Neural cell (in vitro differentiated cells): ENCODE data around the gene POLA2. TPM values are rescaled to one million over a fixed set of nuclear protein-coding genes. Genes with fewer than 3 reads are reported as not detected.

Experiments
- H2AFZ ChIP-seq: fragments of 200-600, 300-800 bp; sonication (generic), shearing (Covaris generic); 2 replicates; pipeline ENCODE4 v1.6.0; 2014; ENCODE audit warnings: low read depth, mild to moderate bottlenecking, antibody characterized with exemption, low read length, moderate library complexity
- H3F3A ChIP-seq: fragments of 200-600 bp; shearing (Covaris generic); 2 replicates; pipeline ENCODE4 v1.6.1; 2016; ENCODE audit warnings: mild to moderate bottlenecking, moderate library complexity, mixed read lengths, antibody characterized with exemption, low read length; ENCODE audit not compliant: insufficient read depth, poor library complexity, severe bottlenecking
- H3K27ac ChIP-seq: fragments of 200-600, 300-800 bp; sonication (generic), shearing (Covaris generic); 2 replicates; pipeline ENCODE4 v1.5.1; 2014; ENCODE audit warnings: mild to moderate bottlenecking, low read length, moderate library complexity
- H3K27me3 ChIP-seq: fragments of 300-800, 200-600 bp; sonication (generic), shearing (Covaris generic); 2 replicates; pipeline ENCODE4 v1.6.0; 2014; ENCODE audit warnings: mild to moderate bottlenecking, low read depth, low read length, moderate library complexity; ENCODE audit not compliant: insufficient read depth
- H3K36me3 ChIP-seq: fragments of 300-800, 200-600 bp; sonication (generic), shearing (Covaris generic); 2 replicates; pipeline ENCODE4 v1.5.1; 2014; ENCODE audit warnings: mild to moderate bottlenecking, antibody characterized with exemption, low read length, moderate library complexity; ENCODE audit not compliant: insufficient read depth
- H3K4me2 ChIP-seq: fragments of 300-800, 200-600 bp; sonication (generic), shearing (Covaris generic); 2 replicates; pipeline ENCODE4 v1.6.0; 2014; ENCODE audit warnings: mild to moderate bottlenecking, low read length
- H3K4me3 ChIP-seq: fragments of 300-800, 200-600 bp; sonication (generic), shearing (Covaris generic); 2 replicates; pipeline ENCODE4 v1.5.1; 2014; ENCODE audit warnings: mild to moderate bottlenecking, low read length, moderate library complexity
- H3K79me2 ChIP-seq: fragments of 200-600 bp; shearing (Covaris generic); replicated peaks from 2 replicates; pipeline ENCODE4 v1.6.0; 2014; ENCODE audit warnings: mild to moderate bottlenecking, low read length, moderate library complexity; ENCODE audit not compliant: insufficient read depth
- H3K9ac ChIP-seq: fragments of 300-800, 200-600 bp; sonication (generic), shearing (Covaris generic); 2 replicates; pipeline ENCODE4 v1.6.1; 2016; ENCODE audit warnings: mild to moderate bottlenecking, low read length, mixed read lengths
- H3K9me2 ChIP-seq: fragments of 200-600 bp; shearing (Covaris generic); 2 replicates; pipeline ENCODE4 v1.6.1; 2016; ENCODE audit warnings: mild to moderate bottlenecking, low read length, mixed read lengths; ENCODE audit not compliant: insufficient read depth
- H3K9me3 ChIP-seq: fragments of 200-600, 300-800 bp; sonication (generic), shearing (Covaris generic); 2 replicates; pipeline ENCODE4 v1.6.1; 2016; ENCODE audit warnings: mild to moderate bottlenecking, mixed run types, low read length, moderate library complexity, mixed read lengths
- H4K20me1 ChIP-seq: fragments of 200-600 bp; shearing (Covaris generic); 2 replicates; pipeline ENCODE4 v1.6.1; 2016; ENCODE audit warnings: mild to moderate bottlenecking, mixed run types; ENCODE audit not compliant: insufficient read depth
- EP300 ChIP-seq: fragments of 450-650 bp; conservative IDR thresholded peaks from 2 replicates; pipeline ENCODE4 v1.6.1; 2014; ENCODE audit warnings: antibody characterized with exemption, mild to moderate bottlenecking, moderate library complexity; ENCODE audit not compliant: poor library complexity, severe bottlenecking
- EZH2 ChIP-seq: fragments of 200-600, 300-800 bp; shearing (Covaris generic), sonication (generic); IDR thresholded peaks from 2 replicates; pipeline ENCODE4 v1.6.1; 2014; ENCODE audit warnings: antibody characterized with exemption, low read length, borderline replicate concordance, mild to moderate bottlenecking; ENCODE audit not compliant: insufficient read depth, poor library complexity, severe bottlenecking
- MXI1 ChIP-seq: fragments of 450-650 bp; conservative IDR thresholded peaks from 2 replicates; pipeline ENCODE4 v1.6.1; 2014; ENCODE audit warnings: antibody characterized with exemption, mild to moderate bottlenecking; ENCODE audit not compliant: poor library complexity, severe bottlenecking
- POLR2AphosphoS5 ChIP-seq: IDR thresholded peaks from 2 replicates; pipeline ENCODE4 v1.6.1; 2012
- RAD21 ChIP-seq: fragments of 450-650 bp; conservative IDR thresholded peaks from 2 replicates; pipeline ENCODE4 v1.6.1; 2014; ENCODE audit warnings: antibody characterized with exemption, mild to moderate bottlenecking, moderate library complexity
- SMC3 ChIP-seq: fragments of 450-650 bp; conservative IDR thresholded peaks from 2 replicates; pipeline ENCODE4 v1.6.1; 2014; ENCODE audit warnings: antibody characterized with exemption, mild to moderate bottlenecking, moderate library complexity; ENCODE audit not compliant: poor library complexity
- TAF1 ChIP-seq: IDR thresholded peaks from 2 replicates; pipeline ENCODE4 v1.6.1; 2012; ENCODE audit warnings: low read depth
- polyA plus RNA-seq: library from polyadenylated mRNA; depleted of rRNA; stranded (reverse); fragments of >200 nt; gene quantifications from 2 replicates; pipeline ENCODE4 v1.2.3, GENCODE V29; 2014
- TF ChIP-seq, protein P1 (sequence below): fragments of 450-650 bp; IDR thresholded peaks from 2 replicates; pipeline ENCODE4 v1.5.1; 2014; ENCODE audit warnings: antibody characterized with exemption, mild to moderate bottlenecking, moderate library complexity; ENCODE audit not compliant: poor library complexity, severe bottlenecking
- TF ChIP-seq, protein P2 (sequence below): IDR thresholded peaks from 2 replicates; pipeline ENCODE4 v1.6.1; 2012; ENCODE audit warnings: borderline replicate concordance

Gene POLA2
- polyA plus RNA-seq, 1 donor from 2014 or later = 4.3 TPM

DNA sequence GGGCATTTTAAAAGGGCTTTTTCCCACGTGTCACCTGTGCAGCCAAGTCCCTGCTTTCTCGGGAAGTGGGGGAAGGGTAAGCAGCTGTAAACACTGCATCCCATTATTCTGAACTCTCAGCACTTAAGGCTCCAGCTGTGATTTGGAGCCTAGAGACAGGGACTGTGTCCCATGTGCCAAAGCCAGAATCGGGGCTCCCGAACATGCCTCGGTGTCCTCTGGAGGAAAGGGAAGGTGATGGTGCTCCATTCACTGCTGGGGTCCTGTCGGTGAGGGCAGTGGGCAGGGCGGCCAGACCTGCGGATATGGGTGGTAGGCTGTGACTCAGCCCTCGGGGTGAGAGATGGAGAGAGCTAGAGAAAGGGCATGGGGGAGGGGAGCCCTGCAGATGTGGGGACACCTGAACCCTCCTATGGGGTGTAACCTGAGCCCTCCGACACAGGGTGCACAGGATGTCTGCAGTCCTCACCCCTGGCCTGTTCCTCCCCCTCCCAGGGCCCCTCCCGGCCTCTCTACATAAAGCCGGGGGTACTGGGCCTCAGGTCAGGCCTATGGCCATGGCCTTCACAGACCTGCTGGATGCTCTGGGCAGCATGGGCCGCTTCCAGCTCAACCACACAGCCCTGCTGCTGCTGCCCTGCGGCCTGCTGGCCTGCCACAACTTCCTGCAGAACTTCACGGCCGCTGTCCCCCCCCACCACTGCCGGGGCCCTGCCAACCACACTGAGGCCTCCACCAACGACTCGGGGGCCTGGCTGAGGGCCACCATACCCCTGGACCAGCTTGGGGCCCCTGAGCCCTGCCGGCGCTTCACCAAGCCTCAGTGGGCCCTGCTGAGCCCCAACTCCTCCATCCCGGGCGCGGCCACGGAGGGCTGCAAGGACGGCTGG lies 48.2 kb upstream of the POLA2 start:
- Histone ChIP-seq H3K4me3 (no peak overlapping the region), H3K79me2 (no peaks in the 10 kb centered on the region), H3K27ac (no peak overlapping the region), H4K20me1 (no peaks in the 10 kb centered on the region), H3K36me3 (peaks cover 10% of the 10 kb centered on the region), H3K4me2 (no peak overlapping the region), H3K9ac (no peak overlapping the region), H2AFZ (no peak overlapping the region), H3K27me3 (no peaks in the 10 kb centered on the region), H3K9me2 (no peaks in the 10 kb centered on the region), H3F3A (no peaks in the 10 kb centered on the region), H3K9me3 (no peaks in the 10 kb centered on the region)
- TF ChIP-seq SMC3 = no peak
- TF ChIP-seq, protein P1, sequence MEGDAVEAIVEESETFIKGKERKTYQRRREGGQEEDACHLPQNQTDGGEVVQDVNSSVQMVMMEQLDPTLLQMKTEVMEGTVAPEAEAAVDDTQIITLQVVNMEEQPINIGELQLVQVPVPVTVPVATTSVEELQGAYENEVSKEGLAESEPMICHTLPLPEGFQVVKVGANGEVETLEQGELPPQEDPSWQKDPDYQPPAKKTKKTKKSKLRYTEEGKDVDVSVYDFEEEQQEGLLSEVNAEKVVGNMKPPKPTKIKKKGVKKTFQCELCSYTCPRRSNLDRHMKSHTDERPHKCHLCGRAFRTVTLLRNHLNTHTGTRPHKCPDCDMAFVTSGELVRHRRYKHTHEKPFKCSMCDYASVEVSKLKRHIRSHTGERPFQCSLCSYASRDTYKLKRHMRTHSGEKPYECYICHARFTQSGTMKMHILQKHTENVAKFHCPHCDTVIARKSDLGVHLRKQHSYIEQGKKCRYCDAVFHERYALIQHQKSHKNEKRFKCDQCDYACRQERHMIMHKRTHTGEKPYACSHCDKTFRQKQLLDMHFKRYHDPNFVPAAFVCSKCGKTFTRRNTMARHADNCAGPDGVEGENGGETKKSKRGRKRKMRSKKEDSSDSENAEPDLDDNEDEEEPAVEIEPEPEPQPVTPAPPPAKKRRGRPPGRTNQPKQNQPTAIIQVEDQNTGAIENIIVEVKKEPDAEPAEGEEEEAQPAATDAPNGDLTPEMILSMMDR = no peak
- TF ChIP-seq TAF1 = no peak
- TF ChIP-seq RAD21 = no peak
- no peak for TF ChIP-seq EZH2
- no peak for TF ChIP-seq POLR2AphosphoS5
- no peak for TF ChIP-seq MXI1
- TF ChIP-seq, protein P2, sequence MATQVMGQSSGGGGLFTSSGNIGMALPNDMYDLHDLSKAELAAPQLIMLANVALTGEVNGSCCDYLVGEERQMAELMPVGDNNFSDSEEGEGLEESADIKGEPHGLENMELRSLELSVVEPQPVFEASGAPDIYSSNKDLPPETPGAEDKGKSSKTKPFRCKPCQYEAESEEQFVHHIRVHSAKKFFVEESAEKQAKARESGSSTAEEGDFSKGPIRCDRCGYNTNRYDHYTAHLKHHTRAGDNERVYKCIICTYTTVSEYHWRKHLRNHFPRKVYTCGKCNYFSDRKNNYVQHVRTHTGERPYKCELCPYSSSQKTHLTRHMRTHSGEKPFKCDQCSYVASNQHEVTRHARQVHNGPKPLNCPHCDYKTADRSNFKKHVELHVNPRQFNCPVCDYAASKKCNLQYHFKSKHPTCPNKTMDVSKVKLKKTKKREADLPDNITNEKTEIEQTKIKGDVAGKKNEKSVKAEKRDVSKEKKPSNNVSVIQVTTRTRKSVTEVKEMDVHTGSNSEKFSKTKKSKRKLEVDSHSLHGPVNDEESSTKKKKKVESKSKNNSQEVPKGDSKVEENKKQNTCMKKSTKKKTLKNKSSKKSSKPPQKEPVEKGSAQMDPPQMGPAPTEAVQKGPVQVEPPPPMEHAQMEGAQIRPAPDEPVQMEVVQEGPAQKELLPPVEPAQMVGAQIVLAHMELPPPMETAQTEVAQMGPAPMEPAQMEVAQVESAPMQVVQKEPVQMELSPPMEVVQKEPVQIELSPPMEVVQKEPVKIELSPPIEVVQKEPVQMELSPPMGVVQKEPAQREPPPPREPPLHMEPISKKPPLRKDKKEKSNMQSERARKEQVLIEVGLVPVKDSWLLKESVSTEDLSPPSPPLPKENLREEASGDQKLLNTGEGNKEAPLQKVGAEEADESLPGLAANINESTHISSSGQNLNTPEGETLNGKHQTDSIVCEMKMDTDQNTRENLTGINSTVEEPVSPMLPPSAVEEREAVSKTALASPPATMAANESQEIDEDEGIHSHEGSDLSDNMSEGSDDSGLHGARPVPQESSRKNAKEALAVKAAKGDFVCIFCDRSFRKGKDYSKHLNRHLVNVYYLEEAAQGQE = no peak
- no peak for TF ChIP-seq EP300

DNA sequence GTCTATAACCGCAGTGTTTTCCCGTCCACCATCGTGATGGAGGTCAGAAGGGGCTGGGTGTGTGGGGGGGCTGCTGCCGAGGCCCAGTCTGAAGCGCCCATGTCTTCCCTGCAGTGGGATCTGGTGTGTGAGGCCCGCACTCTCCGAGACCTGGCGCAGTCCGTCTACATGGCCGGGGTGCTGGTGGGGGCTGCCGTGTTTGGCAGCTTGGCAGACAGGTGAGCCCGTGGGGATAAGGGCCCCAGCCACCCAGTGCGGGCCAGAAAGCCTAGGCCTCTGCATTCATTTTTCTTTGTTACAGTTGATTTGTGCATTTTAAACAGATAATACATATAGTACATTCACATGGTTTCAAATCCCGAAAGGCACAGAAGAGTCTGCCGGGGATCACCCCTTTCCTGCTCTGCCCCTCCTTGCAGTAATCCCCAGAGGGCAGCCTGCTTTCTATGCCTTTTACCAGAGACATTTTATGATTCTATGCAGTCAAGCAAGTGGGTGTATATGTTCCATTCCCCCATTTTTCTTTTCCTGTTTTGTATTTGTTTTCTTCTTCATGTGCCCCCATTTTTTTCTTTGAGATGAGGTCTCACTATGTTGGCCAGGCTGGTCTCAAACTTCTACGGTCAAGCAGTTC lies 47.4 kb upstream of the POLA2 start:
- no peak overlapping the region for H3K9ac ChIP-seq
- H3K9me2 ChIP-seq = no peaks in the 10 kb centered on the region
- H3F3A ChIP-seq = no peaks in the 10 kb centered on the region
- H3K9me3 ChIP-seq = no peaks in the 10 kb centered on the region
- H3K36me3 ChIP-seq = peaks cover 6% of the 10 kb centered on the region
- H2AFZ ChIP-seq = no peak overlapping the region
- H3K4me2 ChIP-seq = no peak overlapping the region
- no peaks in the 10 kb centered on the region for H3K79me2 ChIP-seq
- no peak overlapping the region for H3K27ac ChIP-seq
- no peaks in the 10 kb centered on the region for H4K20me1 ChIP-seq
- no peaks in the 10 kb centered on the region for H3K27me3 ChIP-seq
- H3K4me3 ChIP-seq = no peak overlapping the region
- no peak for TF ChIP-seq EP300
- TF ChIP-seq MXI1 = no peak
- TF ChIP-seq TAF1 = no peak
- no peak for TF ChIP-seq EZH2
- TF ChIP-seq, protein P2 = no peak
